ELR (cell line): ENCODE results near the gene SARDH.

ENCODE experiments used
- DNase-seq: peaks from one replicate; pipeline ENCODE4 v3.0.0-alpha.2; 2015; ENCODE audit warnings: low read depth

Gene SARDH

DNA sequence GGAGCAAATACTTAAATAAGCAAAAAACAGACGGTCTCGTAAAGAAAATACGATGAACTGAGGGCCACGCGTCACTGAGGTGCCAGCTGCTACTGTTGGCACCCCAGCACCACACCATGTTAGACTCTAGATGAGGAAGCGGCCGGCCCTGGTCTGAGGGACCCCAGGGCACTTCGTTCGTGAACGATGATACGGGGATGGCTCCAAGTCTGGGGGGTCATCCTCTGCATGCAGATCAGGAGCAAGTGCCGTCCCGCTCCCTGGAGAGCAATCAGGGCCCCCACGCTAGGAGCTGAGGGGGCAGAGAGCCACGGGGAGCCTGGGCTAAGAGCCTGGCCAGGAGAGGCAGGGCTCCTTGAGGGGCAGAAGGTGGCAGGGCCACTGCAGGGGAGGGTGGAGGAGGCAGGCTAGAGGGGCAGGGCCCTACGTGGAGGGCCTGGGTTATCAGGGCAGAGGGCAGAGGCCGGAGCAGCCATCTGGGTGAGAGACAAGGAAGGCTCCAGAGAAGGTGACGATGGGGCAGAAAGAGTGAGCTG lies 24.1 kb downstream of the SARDH start:
- DNase-seq, result no peak

DNA sequence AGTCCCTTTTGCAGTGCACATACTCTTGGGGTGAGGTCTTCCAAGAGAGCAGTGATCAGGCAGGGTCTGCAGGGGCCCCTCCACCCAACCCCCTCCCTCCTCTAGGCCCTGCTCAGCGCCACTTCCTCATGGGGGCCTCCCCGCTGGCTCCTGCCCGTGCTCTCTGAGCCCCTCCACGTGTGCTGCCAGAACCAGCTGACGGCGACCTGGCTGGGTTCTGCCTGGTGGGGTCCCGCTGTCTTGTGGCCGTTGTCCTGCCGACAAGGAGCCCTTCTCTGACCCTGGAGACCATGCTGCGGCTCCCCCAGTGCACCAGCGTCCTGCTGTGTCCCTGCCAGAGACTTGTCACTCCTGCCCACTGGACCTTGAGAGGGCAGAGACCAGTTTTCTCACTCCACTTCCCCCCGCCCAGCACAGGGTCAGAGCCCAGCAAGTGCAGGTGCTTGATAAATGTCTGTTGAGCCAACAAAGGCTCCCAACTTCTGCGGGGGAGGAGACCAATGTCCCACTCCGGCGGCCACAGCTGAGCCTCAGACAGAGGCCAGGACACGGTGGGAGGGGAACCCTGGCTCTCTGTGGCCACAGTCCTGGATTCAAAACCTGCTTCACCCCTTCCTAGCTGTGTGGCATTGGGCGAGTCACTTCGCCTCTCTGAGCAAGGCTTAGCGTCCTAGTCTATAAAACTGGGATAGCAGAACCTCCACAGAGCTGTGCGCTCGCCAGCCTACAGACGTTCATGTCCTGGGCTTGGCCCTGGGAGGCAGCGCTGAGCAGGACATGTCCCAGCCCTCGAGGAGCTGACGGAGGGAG lies 24.8 kb downstream of the SARDH start:
- peak; percentile 12 for DNase-seq

DNA sequence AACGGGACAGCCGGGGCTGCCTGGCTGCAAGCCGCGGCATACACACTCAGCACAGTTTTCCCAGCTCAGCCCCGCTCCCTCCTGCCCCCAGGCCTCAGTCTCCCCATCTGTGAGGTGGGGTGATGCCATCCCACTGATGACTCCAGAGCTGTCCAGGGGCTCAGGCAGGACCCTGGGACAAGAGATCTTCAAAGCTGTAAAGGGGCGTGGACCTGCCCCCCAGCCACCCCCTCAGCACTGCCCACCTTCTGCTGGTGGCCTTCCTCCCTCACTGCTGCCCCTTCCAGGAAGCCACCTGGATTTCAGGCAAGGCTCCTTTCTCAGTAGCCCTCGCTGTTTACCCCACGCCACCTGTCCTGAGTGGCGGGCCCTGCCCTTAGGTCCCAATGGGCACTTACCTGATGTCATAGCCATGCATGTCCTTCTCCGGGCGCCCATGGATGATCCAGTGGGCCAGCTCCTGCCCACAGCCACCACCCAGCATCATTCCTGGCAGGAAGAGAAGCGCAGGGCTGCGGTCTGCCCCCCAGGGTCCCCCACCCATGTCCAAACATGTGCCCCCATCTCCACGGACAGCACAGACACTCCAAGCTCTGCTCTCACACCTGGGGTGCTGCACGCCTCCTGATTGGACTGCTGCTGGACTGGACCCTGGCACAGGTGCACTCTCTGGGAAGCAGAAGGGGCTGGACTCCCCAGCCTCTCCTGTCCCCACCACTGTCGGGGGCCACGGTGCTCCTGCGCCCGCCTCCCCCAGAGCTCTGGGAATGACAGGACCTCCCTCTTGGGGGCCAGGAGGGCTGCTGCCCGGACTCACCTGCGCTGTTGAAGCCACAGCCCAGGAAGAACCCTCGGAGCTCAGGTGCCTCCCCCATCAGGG lies 25.7 kb downstream of the SARDH start:
- no peak for DNase-seq

DNA sequence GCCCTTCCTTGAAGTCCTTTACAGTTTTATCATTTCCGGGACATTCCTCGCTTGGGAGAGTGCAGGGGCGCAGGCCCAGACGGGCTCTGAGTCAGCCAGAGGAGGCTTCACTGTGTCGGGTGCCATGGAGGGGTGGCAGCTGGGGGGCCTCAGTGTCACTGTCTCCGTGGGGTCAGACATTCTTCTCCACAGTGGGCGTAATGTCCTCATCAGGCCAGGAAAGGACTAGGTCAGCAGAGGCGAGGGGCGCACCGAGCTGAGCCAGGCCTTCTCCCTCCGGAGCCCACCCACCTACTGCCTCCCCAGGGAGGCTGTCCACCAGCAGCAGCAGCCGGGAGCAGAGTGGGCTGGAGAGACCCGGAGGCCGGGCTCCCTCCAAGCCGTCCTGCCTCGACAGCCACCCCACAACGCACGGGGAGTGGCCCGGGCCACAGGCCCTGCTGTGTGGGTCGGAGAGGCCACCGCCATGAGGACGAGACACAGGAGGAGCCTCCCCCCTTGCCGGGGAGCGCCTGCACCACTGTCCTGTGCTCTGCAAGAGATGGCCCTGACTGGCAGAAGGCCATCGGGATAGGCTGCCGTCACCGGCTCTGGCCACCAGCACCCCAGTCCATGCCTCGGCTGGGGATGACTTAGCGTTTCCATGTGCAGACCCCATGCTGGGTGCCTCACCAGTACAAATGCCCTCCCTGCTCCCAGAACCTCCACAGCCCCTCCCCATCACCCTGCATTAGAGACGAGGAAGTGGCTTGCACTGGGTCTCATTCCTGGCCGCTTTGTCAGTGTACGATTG lies 26.5 kb downstream of the SARDH start:
- peak; percentile 93 for DNase-seq

DNA sequence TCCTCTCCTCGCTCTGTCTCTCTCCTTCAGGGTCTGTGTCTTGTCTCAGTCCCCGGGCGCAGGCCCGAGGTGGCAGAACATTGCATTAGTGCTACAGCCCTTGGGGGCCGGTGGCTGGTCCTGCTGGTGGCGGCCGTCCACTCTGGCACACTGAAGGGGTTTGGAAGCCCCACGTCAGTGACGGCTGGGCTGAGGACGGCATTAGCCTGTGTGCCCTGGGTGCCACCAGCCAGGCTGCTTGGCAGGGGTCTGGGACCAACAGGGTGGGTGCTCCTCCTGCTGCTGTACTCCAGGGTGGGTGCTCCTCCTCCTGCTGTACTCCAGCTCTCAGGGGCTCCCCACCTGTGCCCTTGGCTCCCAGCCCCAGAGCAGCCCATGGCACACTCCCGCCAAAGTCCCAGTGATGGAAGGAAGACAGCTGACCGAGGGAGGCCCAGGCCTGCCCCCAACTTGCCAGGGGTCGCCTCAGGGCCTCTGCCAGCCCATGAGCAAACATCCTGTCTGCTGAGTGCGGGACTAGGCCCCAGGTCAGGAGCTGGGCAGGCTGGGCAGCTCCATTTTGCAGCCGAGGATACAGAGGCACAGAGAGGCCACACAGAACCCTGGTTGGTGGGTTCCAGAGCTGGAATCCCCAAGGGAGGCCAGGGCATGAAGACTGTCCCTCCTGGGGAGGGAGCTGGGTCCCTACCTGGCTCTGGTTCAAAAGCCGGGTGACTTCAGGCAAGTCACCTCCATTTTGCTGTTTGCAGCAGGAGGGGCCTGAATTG lies 27.3 kb downstream of the SARDH start:
- no peak for DNase-seq

DNA sequence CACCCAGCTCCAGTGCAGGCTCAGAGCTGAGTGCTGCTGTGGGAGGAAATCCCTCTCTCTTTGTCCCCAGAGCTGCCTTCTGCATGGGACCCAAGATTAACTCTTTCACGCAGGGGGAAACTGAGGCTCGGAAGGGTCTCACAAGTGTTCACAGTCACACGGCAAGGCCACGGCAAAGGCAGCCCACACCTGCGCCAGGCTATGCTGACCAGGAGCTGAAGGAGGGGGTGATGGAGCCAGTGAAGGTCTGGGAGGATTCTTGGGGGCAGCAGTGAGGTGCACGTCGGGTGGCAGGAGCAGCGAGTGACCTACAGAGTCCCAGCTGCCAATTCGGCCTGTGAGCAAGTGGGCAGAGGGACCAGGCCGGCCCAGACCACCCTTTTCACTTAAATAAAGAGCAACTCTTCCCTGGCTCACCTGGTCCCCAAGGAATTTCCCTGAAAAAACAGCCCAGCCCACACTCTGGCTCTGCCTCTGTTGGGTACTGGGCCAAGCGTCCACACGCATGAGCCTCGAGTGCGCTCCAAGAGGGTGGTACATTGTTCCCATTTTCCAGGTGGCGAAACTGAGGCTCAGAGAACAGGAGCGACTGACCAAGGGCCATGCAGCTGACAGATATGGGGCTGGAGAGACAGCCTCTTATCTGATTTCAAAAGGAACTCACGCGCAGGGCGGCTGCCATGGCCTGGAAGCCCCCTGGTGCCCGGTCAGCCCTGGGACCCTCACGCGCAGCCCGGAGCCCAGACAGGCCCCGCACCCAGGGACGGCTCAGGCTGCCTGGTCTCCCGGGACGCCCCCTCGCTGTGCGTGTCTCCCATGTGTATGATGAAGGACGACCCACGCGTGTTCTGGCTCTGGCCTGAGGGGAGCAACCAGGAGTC lies 28.2 kb downstream of the SARDH start:
- no peak for DNase-seq

DNA sequence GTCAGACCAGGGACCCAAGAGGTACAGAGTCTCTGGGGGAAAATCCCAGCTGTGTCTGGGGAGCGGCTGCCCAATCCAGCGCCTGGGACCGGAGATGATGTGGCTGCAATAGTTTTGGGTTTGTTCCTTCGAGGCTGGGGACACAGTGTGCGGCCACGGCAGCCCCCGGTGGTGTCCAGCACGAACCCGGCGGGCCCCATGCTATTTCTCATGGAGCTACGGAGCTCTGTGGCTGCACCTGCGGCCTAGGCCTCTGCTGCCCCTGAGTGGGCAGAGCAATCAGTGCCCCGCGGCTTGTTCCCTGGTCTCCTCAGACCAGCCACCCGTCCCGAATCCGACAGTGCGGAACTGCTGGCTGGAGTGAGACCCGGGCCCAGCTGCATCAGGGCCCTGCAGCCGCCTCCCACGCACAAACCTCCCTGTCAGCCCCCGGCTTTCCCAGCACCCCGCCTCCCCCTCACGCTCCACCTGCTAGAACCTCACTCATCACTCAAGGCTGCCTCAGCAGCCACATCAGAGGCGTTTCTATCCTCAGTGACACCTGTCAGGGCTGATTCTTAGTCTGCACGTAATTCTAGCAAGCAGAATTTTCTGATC lies 29.0 kb downstream of the SARDH start:
- no peak for DNase-seq

DNA sequence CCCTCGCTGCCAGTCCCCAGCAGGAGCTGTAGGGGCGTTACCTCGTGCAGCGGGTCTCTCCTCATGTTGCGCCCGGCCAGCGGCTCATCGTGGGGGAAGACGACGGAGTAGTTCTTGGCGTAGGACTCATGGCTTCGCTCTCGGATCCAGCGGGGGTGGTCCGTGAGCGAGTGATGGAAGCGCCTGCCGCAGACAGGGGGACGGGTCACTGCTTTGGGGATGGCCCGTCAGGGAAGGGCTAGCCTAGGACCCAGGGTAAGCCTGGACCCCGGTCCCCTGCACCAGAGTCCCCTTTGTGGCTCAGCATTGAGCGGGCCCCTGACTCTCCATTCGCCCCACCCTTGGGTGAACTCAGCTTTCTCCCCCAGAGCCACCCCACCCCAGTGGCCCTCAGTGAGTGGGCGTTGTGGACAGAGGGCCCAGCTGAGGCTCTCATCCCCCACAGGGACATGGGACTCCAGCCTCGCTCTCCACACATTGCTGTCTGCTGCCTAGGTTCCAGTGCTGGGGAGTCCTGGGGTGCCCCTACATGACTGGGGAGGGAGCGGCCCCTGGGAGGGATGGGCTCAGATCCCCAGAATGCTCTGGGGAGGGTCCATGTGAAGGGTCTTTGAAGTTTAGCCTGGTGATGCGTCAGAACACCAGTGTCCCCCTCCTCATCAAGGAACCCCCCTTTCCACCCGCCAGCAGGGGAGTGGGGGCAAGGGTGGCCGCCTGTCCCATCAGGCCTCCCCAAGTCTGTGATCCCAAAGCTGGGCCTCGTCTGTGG lies 29.7 kb downstream of the SARDH start:
- no peak for DNase-seq

DNA sequence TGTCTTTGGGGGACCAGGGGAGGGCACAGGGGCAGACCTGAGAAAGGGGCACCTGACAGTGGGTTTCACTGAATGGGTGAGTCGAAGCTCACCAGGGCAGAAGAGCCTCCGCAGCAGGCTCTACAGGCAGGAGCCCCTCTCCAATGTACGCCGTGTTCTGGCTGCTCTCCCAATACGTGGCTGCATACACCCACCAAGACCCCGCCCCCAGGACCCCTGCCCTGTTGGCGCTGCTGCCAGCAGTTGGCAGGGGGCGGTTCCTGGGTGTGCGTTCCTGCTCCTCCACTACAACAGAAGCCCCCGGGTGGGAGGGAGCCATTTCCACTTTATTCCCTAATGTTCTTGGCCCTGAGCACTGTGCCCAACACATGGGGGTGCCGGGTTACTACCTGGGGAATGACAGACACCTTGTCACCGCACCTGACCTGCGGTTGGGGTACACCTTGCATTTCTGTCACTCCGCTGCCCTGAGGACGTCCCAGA lies 30.3 kb downstream of the SARDH start:
- DNase-seq, result no peak

DNA sequence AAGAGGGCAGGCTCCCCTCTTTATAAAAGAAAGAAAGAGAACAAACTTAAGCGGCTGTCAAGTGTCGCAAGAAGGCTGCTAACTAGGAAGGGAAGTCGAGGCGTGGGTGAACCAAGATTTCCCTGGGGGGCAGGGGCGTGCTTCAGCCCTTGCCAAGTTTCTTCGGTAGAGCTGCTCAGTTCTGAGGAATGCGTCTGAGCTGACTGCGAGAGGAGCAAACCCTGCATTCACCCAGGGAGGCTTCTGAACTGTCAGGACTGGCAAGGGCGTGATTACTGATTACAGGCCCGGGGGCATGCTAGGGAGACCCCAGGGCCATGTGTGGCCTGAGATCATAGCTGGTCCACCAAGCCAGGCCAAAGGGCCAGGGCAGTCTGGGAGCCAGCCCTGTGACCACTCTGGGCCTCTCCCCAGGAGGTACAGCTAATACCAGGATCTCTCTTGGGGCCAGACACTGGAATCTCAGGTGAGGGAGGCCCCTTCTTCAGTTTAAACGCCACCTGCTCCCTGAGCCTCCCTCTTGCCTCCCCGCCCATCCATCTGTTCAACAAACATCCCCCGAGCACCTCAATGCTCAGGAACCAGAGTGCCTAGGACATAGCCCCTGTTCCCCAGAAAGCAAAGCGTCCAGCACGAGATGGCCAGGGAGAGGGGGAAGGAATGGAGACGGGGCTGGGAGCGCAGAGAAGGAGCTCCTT lies 30.9 kb downstream of the SARDH start:
- DNase-seq, result peak; percentile 32

DNA sequence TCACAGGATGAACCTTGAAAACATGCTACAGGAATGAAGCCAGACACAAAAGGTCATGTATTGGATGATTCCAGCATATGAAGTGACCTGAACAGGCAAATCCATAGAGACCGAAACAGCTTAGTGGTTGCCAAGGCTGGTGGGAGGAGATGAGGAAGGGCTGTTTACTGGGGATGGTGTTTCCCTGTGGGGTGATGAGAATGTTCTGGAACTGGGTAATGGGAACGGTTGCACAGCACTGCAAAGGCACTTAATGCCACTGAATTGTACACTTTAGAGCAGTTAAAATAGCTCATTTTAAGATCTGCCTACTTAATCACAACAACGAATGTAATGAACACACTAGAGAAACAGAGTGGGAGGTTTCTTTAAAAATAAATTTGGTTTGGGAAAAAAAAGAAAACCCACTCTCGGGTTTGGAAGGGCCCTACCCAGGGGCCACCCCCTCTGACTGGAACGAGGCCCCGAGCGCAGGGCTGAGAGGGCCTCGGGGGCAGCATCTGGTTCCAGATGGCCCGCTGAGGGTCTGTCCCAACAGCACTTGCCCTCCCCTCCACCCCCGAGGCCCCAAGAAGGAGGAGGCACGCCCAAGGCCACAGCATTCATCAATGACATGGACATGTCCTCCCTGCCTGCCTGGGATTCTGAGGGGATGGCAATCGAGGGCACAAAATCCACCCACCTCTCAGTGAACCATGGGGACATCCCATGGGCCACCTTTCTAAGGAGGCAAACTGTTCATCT lies 31.7 kb downstream of the SARDH start:
- DNase-seq, result no peak

DNA sequence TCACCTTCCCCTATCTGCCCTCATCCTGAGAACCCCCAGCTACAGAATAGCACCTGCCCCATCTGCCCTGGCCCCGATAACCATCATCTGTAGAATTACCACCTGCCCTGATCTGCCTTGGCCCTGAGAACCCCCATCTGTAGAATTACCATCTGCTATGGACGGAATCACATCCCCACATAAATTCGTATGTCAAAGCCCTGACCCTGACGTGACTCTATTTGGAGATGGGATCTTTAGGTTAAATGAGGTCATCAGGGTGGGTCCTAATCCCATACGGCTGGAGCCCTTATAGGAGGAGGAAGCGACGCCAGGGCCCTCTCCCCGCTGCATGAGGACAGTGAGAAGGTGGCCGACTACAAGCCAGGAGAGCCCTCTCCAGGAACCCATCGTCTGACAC lies 32.6 kb downstream of the SARDH start:
- DNase-seq, result no peak

DNA sequence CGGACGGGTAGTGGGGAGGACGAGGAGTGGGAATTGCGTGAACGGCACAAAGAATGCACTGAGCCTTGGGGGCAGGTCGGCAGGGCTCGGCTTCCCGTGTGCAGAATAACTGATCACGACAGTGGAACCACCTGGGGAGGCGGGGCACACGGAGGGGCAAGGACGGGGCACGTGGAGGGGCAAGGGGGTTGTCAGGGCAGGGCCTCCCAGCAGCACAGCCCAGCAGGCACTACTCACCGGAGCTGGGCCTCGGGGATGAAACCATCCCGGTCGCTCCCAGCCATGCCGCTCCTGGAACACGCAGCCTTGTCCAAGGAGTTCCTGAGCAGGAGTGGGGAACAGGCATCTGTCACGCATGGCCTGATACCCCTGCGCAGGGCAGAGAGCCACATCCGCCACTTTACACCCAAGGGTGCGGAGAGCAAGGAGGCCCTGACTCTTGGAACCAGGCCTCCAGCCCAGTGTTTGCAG lies 33.4 kb downstream of the SARDH start:
- DNase-seq, result no peak

DNA sequence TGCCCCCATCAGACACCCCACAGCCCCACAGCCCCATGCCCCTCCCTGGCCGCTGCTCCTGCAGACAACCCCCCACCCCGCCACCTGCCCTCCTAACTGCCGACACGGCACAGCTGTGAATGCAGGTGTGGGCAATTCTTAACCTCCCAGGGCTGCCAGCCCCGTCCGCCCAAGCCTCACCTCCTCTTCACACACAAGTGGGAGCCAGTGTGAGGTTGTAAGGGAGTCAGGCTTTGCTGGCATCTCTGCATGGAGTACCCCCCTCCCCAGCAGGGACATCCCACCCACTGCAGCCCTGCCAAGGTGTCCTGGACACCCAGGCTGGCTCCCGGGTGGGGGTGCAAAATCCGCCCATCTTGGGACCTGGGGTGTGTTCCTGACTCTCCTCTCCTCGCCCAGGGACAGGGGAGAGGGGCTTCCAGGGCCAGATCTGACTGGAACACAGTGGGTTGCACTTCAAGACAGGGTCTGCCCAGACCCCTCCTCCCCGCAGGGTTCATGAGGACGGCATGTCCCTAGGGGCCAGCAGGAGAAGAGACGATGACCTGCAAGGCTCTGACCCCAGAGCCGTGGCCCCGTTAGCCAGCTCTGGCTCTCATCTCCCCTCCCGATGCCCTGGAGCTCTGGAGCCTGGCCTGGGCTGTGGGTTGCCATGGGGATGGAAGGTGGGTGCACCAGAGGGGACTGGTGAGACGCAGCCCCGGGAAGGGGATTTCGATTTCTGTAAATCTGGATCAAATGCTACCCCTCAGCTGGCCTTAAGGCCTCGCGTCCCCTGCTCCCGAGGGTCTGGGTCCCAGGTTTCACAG lies 34.4 kb downstream of the SARDH start:
- no peak for DNase-seq

DNA sequence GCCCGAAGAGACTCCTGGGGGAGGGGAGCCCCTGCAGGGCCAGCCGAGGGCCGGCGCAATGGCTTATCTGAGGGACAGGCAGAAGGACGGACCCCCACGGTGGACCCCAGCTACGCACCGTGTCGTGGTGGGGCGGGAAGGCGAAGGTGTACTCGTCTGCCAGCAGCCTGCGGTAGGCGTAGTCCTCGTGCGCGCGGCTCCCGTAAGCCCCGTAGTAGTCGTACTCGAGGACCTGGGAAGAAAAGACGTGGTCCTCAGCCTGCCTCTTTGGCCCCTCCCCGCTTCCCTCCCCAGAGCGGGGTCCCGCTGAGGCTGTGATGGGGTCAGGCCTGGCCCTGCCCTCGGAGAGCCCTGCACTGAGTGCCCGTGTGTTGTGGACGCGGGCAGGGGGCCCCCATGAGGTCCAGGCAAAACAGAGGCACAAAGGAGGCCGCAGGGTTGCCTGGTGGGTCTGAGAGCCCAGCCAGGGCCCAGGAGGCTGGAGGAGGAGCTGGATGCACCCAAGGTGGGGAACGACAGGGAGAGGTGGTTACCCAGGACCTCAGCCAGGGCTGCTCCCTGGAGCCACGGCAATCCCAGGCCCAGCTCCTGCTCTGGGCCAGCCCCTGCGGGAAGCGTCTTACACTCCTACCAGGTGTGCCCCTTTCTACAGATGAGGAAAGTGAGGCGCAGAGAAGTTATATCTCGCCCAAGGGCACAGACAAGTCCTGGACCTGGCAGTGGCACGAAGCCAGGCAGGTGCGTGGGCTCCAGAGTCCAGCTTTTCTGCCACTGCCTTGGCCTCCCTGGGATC lies 35.2 kb downstream of the SARDH start:
- no peak for DNase-seq
